NCI-H2196 treated with DMSO at 0.1 percent for 48 hours (cell line): Measurements from ENCODE around the gene MTMR3.
"Not testable (repeated sequence)": the region's sequence is repeated elsewhere in the genome, so short reads cannot be mapped to it uniquely, and the experiment has no call there.

Experiments used
- DNase-seq: peaks from one replicate; lab custom pipeline; 2025; ENCODE audit not compliant: unreplicated experiment; lab: John Stamatoyannopoulos, UW

The MTMR3 gene

DNA sequence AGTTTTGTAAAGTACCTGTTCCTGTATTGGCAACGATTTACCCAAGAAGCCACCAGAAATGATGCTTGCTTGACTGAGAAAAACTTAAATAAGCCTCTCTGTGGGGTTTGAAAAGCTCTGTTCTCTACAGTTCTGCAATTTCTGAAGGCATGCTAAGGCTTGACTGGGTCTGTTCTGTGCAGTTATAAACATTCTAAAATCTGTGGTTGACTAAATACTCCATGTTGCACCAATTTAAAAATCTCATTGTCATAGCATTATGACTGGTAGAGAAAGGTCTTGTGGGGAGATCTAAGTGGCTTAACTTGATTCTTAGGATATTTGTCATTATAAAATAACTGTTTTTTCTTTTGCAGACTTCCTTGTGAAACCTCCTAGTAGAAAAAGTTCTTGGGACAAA is 73.7 kb downstream of the MTMR3 start:
- no peak for DNase-seq

DNA sequence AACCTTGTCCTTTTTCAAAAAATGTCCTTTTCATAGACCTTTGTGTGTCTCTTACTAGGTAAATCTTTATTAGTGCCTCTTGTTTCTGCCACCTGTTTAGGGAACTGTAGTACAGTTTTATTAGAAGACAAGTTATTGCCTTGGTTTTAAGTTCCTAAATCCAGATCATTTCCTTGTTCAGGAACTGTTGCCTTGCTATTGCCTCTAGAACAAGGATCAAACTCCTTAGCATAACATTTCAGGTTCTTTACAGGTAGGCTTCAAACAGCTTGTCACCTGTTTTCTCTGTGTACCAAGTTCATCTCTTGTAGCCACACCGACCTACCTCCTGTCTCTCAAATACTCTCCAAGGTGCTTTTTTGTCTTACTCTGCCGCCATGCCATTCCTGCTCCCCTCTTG is 75.2 kb downstream of the MTMR3 start:
- DNase-seq, result no peak

DNA sequence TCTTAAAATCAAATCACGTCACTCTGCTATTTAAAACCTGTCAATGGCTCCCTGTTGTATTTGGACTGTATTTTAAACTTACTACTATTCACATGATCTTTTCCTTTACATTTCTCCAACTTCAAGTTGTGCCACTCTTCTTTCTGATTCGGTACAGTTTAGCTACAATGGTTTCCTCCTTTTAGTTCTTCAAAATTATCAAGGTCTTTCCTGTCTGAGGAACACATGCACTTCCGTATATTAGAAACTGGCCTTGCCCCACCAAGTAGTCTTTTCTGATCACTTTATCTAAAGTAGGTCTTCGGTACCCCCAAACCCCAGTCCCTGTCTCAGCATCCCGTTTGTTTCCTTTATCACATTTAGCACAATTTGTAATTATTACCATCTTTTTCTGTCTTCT is 81.8 kb downstream of the MTMR3 start:
- DNase-seq, result no peak

DNA sequence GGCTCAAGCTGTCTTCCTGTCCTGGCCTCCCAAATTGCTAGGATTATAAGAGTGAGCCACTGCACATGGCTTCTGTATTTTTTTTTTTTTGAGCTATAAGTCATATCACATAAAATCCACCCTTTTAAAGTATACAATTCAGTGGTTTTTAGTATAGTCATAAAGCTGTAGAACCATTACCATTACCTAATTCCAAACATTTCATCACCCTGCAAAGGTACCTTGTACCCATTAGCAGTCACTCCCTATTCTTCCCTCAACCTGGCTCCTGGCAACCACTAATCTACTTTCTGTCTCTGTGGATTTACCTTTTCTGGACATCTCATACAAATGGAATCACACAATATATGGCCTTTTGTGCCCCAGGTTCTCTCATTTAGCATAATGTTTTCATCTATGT is 84.5 kb downstream of the MTMR3 start:
- DNase-seq, result no peak

DNA sequence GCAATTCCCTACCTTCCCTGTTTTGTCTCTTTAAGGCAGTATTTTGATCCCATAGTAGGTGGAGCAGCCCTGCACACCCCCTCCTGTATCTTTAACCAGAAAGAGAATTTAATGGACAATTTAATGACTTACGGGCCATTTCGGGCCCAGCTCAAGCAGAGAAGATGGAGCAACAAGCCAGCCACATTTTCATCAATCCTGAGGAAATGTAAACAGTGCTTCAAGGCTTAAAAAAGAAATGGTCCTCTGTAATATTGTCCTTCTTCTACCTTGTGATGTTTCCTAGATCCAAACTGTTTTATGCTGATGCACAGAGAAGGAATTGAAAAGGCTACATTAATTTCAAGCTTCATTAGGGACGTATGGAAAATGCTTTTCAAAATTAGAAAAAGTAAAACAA is 88.6 kb downstream of the MTMR3 start:
- DNase-seq, result no peak

DNA sequence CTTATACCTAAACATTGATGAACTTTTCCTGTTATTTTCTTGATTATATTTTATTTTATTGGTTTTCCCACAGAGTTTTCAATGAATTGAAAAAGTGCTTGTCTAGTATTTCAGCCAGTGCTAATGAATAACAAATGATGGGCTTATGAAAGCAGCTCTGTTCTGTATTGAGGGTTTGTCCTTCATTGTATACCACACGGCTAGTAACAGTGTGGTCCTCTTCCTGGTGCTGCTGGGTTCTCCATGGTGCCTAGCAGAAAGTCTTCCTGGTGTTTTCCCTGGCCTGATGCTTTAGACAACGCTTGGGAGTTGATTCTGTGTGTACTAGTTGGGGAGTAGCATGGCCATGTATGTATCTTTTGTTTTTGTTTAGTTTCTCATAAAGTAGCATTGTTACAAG is 89.1 kb downstream of the MTMR3 start:
- DNase-seq, result no peak

DNA sequence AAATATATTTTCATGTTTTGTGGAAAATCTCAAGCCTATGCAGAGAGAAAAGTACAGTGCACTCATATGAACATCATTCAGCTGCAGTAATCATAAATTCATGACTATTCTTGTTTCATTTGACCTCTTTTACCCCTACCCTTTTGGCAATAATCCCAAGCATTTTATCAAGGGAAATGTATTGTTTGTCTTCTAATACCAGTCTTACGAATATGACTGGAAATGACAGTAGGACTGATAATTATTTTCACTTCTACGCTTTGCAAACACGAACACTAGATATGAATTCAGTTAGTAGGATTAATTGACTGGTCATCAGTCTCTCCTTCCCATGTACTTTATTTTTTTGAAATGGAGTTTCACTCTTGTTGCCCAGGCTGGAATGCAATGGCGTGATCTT is 90.3 kb downstream of the MTMR3 start:
- no peak for DNase-seq

DNA sequence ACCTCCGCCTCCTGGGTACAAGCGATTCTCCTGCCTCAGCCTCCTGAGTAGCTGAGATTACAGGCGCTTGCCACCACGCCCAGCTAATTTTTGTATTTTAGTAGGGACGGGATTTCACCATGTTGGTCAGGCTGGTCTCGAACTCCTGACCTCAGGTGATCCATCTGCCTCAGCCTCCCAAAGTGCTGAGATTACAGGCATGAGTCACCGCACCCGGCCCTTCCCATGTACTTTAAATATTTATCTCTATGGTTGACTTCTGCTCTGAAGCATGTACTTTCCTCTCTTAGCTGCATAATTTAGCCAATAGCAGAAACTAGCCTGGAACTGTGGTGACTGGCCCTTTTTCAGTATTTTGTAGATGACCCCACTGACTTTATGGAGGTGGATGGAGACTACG is 90.7 kb downstream of the MTMR3 start:
- not testable (repeated sequence) for DNase-seq

DNA sequence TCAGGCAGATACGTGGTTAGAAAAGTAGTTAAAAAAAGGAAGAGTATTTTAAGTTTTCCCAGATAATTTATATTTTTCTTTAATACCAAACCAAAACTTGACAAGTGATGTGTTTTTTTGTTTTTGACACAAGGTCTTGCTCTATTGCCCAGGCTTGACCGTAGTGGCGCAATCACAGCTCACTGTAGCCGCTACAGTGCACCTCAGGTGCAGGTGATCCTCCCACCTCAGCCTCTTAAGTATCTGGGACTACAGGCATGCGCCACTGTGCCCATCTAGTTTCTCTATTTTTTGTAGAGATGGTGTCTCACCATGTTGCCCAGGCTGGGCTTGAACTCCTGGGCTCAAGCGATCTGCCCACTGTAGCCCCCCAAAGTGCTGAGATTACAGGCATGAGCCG is 92.5 kb downstream of the MTMR3 start:
- DNase-seq, result no peak

DNA sequence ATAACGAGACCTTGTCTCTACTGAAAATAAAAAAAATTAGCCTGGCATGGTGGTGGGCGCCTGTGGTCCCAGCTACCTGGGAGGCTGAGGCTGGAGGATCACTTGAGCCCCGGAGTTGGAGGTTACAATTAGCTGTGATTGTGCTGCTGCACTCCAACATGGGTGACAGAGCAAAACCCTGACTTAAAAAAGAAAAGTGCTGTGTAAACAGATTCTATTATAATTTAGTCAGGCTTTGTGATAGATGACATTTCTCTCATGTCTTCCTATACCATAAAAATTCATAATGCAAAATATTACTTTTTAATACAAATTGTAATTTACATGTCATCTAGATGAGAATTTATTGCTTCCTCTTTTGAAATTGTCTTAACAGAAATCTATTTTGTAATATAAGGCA is 94.1 kb downstream of the MTMR3 start:
- no peak for DNase-seq

DNA sequence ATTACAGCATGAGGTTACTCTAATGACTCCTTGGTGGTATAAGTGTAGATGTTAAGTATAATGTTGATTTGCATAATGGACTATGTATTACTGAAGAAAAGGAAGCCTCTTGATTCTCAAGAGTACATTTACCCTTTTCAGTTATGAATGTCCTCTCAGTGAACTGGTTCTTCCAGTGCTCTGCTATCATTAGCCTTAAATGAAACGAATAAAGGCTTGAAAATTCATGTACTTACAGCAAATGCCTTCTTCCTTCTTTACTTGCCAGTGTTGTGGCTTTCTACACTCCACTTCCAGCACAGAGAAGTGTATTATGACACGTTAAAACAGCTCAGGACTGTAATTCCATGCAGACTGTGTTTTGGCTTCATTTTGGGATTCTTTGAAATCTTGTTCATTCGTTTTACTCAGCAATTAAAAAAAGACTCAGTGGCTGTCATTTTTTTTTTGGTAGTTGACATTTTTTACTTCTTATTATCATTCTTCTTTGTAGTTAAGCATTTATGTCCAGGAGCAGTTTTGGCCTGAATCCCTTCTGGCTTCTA is 96.9 kb downstream of the MTMR3 start:
- no peak for DNase-seq

DNA sequence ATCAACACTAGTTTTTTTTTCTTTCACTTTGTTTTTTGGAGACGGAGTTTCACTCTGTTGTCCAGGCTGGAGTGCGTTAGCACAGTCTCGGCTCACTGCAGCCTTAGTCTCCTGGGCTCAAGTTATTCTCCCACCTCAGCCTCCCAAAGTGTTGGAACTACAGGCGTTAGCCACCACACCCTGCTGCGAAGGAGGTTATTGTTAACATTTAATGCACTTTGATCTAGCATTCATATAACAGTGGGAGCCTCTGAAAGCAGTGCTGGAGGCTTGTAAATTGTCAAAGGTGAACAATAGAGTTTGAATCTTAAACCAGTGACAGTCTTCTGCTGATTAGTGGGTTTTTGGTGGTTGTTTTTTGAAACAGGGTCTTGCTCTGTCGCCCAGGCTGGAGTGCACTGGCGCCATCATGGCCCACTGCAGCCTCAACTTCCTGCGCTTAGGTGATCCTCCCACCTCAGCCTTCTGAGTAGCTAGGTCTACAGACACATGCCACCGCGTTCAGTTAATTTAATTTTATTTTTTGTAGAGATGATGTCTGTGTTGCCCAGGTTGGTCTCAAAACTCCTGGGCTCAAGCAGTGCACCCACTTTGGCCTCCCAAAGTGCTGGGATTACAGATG is 100.4 kb downstream of the MTMR3 start:
- no peak for DNase-seq

DNA sequence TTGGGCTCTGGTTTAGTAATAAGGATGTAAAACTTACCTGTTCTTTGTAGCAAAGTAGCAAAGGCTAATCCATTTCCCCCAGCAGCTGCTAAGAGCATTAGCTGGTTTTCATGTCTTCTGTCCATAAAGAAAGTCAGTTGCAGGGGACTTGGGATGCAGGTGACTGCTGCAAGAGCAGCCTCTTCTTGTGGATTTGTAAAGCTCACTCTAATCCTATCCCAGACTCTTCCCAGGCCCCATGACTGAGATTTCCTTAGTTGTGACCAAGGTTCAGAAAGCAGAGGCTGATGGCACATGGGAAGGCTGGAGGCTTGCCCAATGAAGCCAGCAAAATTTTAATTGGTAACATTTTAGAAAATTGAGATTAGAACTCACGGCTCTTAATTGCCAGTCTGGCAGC is 102.9 kb downstream of the MTMR3 start:
- no peak for DNase-seq

DNA sequence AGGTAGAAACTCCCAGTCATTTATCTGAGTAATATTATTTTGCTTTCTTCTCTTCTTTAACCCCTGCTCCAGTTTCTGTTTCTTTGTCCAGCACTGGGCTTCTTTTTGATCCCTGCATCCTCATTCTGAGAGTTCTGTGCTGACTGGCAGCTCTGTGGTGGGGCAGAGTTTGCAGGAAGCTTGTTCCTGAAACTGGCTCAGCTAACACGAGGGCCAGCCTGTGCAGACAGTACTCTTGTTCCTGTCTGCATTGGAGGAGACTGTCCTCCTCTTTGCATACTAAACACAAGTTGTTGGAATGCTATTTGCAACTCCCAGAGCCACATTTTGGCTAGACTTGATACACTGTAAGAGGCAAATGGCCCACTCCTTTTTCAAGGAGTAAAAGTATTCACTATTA is 104.2 kb downstream of the MTMR3 start:
- no peak for DNase-seq

DNA sequence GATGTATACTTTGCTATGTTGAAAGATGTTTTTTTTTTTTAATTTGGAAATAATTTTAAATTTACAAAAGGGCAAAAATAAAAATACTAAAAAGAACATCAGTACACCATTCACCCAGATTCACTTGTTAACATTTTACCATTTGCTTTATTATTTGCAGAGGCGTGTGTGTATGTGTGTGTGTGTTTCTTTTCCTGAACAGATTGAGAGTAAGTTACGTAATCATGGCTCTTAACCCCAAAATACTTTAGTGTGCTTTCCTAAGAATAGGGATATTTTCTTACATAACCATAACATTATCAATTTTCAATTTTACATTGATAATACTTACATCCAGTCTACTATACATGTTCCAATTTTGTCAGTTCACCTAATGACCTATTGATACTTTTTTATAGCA is 105.7 kb downstream of the MTMR3 start:
- no peak for DNase-seq

DNA sequence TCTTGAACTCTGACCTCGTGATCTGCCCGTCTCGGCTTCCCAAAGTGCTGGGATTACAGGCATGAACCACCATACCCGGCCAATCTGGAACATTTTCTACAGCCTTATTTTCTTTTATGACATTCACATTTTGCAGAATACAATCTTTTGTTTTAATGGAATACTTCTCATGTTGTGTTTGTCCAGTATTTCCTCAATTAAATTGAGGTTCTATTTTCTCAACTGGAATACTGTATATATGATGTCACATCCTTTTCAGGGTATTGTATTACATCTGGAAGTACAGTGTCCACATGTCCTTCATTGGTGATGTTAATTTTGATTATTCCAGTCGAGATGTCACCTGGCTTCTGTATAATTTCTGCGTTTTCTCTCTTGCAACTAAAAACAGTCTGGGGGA is 106.5 kb downstream of the MTMR3 start:
- no peak for DNase-seq

DNA sequence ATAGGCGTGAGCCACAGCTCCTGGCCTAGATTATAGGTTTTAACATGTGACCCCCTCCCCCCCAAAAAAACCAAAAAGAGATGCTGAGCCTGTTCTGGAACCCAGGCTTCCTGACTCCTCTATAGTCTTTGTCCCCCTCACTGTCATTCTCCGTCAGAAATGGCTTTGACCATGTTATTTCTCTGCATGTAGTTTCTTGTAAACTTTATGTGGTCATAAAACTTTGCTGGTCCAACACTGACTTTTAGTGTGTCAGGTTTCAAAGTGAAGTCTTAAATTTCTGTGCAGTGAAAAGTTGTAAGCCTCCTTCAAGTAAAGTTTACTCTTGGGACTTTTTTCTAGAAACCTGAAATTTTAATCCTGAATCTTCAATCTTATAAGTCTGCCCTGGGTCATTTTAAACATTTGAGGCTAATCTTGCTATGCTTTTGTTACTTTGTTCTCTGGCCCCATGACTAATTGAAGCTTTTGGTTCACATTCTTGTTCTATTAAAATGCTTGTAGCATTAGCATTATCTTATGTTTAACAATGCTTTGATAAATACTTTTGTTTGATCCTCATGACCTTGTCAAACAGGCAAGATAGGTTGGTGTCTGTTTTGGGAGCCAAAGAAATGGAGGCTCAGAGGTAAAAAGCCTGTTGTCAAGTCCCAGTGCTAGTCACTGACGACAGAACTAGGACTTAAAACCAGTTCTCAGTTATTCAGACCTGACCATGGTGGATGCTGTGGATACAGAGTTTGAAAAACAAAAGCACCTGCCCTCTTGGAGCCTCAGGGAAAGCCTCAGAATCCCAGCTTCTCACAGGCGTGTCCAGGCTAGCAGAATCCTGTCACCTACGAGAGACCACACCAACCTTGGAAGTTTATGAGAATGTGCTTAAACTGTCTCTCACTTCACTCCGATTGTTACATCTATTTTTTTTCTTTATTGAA is 109.6 kb downstream of the MTMR3 start:
- DNase-seq, result no peak

DNA sequence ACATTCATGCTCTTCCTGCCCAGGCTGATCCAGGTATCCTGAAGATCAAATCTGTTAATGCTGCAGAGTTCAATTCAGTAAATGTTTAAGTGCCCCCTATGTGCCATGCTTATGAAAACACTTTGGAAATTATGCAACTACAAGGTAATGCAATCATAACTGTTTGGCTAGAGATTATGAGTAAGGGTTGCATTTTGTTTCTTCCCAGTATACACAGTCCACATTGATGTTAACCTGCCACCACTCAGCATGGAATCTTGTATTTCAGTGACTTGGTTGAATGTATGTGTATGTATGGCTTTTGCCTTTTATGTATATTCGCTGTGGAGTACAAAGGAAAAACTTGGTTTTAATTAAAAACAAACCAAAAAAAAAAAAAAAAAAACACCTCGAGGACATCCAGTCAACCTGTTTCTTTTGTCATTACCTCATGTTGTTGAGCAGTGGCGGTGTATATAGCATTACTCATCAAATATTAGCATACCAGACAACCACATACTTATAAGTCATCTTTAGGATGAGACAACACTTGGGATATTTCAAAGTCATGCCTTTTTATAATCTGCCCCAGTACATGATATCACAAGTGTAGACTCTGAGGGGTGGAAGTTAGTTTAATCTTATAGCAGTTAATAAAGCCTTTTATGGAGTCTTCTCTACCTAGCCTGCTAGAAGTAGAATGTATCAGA is 111.2 kb downstream of the MTMR3 start:
- no peak for DNase-seq

DNA sequence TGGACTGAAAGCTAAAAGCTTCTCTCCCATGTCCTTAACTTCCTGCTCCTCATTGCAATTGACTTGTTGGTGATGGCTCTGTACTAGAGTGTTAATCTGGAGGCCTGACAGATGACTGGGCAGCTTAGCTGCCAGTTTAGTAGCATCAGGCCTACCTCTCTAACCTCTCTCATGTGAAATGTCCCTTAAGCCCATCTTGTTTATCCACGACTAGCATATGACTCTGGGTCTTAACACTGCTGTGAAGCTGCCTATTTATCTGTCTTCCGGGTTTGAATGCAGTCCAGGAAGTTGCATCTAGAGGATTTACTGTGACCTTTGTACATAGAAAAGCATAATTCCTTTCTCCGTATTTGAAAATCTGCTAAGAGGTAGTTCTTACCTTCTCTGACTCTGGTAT is 112.0 kb downstream of the MTMR3 start:
- DNase-seq, result no peak

DNA sequence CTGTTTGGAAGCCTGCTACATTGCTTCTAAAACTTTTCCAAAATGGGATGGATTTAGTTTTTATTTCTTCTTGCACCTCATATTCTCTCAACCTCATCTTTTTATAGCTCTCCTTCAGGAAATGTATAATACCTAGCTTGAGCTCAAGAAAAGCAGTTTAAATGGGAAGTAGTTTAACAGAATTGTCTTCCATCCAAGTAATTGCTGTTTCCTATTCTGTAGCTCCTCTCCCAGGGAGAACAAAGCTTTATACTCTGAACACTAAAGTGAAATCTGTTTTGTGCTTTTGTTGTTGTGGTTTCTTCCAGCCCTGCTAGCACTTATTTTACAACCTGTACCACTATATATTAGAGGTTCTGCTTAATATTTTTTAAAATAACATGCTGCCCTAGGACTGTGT is 114.1 kb downstream of the MTMR3 start:
- DNase-seq, result no peak

DNA sequence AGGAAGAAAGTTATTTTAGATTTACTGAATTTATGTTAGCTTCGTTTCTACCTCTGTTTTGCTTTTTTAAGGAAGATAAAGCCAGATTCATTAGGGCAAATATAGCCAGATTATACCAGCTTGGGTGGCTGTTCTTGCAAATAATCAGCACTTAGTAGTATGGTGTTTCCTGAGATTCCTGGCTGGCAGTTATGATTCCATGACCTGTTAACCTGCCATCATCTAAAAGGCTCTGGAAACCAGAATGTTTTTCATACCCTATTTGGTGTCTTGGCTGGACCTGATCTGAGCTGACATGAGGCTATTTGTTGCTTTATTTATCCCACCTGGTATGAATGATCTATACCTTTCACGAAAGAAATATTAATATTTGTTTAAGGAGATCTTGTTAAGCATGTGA is 114.5 kb downstream of the MTMR3 start:
- no peak for DNase-seq
